IPS-18a (cell line): ENCODE measurements around the gene HNRNPAB.
"Not testable (repeated sequence)": the region's sequence is repeated elsewhere in the genome, so short reads cannot be mapped to it uniquely, and the experiment has no call there.

Experiments used
- H3K27ac ChIP-seq: one replicate; pipeline ENCODE4 v1.5.1; 2013; ENCODE audit warnings: low read length
- H3K27me3 ChIP-seq: one replicate; pipeline ENCODE4 v1.6.1; 2013; ENCODE audit warnings: mild to moderate bottlenecking, low read length; ENCODE audit not compliant: control insufficient read depth, insufficient read depth
- H3K36me3 ChIP-seq: one replicate; pipeline ENCODE4 v1.6.1; 2013; ENCODE audit warnings: low read depth, low read length; ENCODE audit not compliant: control insufficient read depth
- H3K4me1 ChIP-seq: one replicate; pipeline ENCODE4 v1.6.1; 2013; ENCODE audit warnings: low read depth, low read length; ENCODE audit not compliant: control insufficient read depth
- H3K4me3 ChIP-seq: one replicate; pipeline ENCODE4 v1.5.1; 2013; ENCODE audit warnings: low read length
- H3K9ac ChIP-seq: one replicate; pipeline ENCODE4 v1.6.1; 2013; ENCODE audit warnings: mild to moderate bottlenecking, low read length, moderate library complexity
- H3K9me3 ChIP-seq: one replicate; pipeline ENCODE4 v1.6.1; 2013; ENCODE audit warnings: low read depth, low read length; ENCODE audit not compliant: control insufficient read depth

Gene HNRNPAB

DNA sequence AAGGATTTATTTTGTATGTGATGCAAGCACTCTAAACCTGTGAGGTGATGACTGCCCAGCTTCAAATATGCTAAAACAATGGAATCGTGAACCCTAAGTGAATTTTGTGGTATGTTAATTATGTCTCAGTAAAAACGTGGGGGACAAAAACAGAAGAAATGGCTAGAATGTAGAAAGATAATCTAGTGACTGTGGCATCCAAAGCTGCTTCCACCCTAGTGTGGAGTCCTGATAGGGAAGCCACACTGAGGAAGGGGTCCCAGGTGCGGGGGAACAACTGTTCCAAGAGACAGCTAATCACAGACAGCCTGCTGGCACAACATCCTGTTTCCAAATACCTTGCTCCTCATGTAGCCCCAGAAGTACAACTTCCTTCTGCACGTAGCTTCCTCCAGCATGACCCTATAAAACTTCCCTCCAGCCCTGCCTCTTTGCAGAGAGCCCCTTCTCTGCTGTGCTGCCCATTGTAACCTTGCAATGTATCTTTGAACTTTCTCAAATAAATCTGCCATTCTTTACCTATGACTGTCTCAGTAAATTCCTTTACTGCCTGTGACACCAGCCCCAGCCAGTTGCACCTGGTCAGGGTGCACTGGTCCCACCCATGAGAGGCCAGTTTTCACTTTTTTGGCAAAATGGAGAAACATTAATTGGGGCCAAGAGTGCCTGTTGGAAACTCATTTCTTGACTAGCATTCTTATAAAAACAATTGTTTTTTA is 22.0 kb upstream of the HNRNPAB start:
- Histone ChIP-seq H3K4me3 (no peak overlapping the region), H3K36me3 (no peaks in the 10 kb centered on the region), H3K9me3 (no peaks in the 10 kb centered on the region), H3K4me1 (peaks cover 22% of the 10 kb centered on the region), H3K27ac (no peak overlapping the region), H3K9ac (no peak overlapping the region), H3K27me3 (no peaks in the 10 kb centered on the region)

DNA sequence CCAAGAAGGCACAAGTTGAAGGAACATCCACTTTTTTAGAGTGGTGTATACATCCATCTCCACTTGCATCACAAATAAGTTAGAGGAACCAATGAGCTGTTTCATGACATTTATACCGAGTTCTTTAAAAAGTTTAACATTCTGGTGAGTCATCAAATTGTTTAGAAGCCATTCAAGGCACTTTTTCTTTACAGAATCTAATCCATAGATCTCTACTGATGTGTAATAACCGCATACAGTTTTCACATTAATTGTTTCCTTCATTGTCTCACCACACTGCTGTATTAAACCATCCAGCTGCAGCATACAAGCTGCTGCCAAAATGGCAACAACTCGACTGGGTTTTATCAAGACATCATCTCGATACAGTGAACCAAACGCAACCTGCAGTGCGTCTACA is 17.9 kb upstream of the HNRNPAB start:
- H3K27me3 ChIP-seq = no peaks in the 10 kb centered on the region
- no peak overlapping the region for H3K27ac ChIP-seq
- no peaks in the 10 kb centered on the region for H3K36me3 ChIP-seq
- H3K4me1 ChIP-seq = peaks cover 5% of the 10 kb centered on the region
- H3K4me3 ChIP-seq = no peak overlapping the region
- no peak overlapping the region for H3K9ac ChIP-seq
- H3K9me3 ChIP-seq = no peaks in the 10 kb centered on the region

DNA sequence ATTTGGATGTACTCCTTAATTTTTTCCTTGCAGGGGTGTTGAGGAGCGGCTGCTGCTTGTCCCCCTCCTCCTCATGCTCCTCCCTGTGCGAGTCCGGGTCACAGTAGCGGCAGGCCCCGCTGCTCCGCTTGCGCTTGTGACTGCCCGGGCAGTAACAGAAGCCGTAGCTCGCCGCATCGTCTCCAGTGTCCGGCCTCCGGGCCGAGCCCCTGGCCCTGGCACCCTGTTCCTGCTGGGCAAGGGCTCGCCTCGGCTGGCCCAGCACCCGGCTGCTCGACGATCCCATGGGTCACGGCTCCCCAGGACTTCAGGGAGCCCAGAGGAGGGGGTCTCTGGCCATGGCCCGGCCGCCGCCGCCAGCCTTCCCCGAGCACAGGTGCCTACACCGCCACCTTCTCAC is 17.3 kb upstream of the HNRNPAB start, which contains the start of gene GMCL2:
TSS of gene GMCL2 (minus strand) at position 358 of the 400 bp plus-strand sequence. CDS start at position 286, 72 bp downstream.
- no peaks in the 10 kb centered on the region for H3K9me3 ChIP-seq
- peaks cover 5% of the 10 kb centered on the region for H3K4me1 ChIP-seq
- no peak within 1 kb of the TSS for H3K4me3 ChIP-seq
- H3K27me3 ChIP-seq = no peaks in the 10 kb centered on the region
- H3K36me3 ChIP-seq = no peaks in the 10 kb centered on the region
- no peak within 1 kb of the TSS for H3K27ac ChIP-seq
- H3K9ac ChIP-seq = no peak within 1 kb of the TSS

DNA sequence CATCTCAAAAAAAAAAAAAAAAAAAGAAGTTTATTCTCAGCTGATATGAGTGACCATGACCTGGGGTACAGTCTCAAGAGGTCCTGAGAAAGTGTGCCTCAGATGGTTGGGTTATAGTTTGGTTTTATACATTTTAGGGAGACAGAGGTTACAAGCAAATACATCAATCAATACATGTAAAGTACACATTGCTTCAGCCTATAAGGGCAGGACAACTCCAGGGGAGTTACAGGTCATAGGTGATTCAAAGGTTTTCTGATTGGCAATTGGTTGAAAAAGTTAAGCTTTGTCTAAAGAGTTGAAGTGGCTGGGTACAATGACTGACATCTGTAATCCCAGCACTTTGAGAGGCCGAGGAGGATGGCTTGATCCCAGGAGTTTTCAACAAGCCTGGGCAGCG is 14.9 kb upstream of the HNRNPAB start:
- no peaks in the 10 kb centered on the region for H3K9me3 ChIP-seq

DNA sequence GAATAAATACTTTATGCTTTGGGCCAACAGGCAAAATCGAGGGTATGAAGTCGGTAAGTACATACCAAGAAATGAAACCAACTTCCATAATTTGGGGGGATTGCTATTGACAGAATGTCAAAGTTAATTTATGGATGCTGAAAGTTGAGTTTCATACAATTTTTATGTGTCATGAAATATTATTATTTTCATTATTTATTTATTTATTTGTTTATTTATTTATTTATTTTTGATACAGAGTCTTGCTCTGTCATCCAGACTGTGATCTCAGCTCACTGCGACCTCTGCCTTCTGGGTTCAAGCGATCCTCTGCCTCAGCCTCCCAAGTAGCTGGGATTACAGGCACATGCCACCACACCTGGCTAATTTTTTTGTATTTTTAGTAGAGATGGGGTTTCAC is 12.7 kb upstream of the HNRNPAB start:
- H3K4me1 ChIP-seq = peaks cover 10% of the 10 kb centered on the region
- H3K27me3 ChIP-seq = no peaks in the 10 kb centered on the region
- H3K9ac ChIP-seq = no peak overlapping the region
- H3K4me3 ChIP-seq = no peak overlapping the region
- no peak overlapping the region for H3K27ac ChIP-seq
- no peaks in the 10 kb centered on the region for H3K36me3 ChIP-seq
- H3K9me3 ChIP-seq = no peaks in the 10 kb centered on the region

More for the DNA sequence above, 14.9 kb upstream of the HNRNPAB start:
- no peak overlapping the region for H3K27ac ChIP-seq
- H3K4me1 ChIP-seq = peaks cover 3% of the 10 kb centered on the region
- H3K9ac ChIP-seq = no peak overlapping the region
- H3K27me3 ChIP-seq = no peaks in the 10 kb centered on the region
- H3K4me3 ChIP-seq = no peak overlapping the region
- no peaks in the 10 kb centered on the region for H3K36me3 ChIP-seq

DNA sequence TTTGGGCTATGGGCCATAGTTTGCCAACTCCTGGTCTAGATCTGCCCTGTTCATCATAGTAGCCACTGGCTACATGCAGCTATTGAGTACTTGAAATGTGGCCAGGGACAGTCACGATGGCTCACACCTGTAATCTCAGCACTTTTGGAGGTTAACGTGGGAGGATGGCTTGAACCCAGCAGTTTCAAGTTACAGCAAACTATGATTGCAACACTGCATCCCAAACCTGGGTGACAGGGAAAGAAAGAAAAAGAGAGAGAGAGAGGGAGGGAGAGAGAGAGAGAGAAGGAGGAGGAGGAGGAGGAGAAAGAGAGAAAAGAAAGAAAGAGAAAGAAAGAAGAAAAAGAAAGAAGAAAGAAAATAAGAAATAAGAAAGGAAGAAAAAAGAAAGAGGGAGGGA is 12.1 kb upstream of the HNRNPAB start:
- H3K27ac ChIP-seq = no peak overlapping the region

DNA sequence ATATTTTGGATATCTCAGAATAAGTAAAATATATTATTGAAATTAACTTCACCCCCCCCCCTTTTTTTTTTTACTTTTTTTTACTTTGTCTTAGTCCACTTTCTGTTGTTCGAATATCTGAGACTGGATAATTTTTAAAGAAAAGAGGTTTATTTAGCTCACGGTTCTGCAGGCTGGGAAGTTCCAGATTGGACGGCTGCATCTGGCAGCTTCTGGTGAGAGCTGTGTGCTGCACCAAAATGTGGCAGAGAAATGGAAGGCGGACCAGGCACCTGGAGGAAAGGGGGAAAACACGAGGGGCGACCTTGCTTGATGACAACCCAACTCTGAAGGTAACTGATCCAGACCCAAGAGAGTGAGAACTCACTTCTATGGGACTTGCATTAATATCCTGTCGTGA is 11.5 kb upstream of the HNRNPAB start:
- Histone ChIP-seq H3K27me3 (no peaks in the 10 kb centered on the region), H3K9me3 (no peaks in the 10 kb centered on the region), H3K4me1 (peaks cover 10% of the 10 kb centered on the region), H3K36me3 (no peaks in the 10 kb centered on the region), H3K4me3 (no peak overlapping the region), H3K27ac (no peak overlapping the region), H3K9ac (no peak overlapping the region)

More for the DNA sequence above, 12.1 kb upstream of the HNRNPAB start:
- peaks cover 10% of the 10 kb centered on the region for H3K4me1 ChIP-seq
- H3K36me3 ChIP-seq = no peaks in the 10 kb centered on the region
- H3K27me3 ChIP-seq = no peaks in the 10 kb centered on the region
- H3K9me3 ChIP-seq = no peaks in the 10 kb centered on the region
- no peak overlapping the region for H3K4me3 ChIP-seq
- H3K9ac ChIP-seq = no peak overlapping the region

DNA sequence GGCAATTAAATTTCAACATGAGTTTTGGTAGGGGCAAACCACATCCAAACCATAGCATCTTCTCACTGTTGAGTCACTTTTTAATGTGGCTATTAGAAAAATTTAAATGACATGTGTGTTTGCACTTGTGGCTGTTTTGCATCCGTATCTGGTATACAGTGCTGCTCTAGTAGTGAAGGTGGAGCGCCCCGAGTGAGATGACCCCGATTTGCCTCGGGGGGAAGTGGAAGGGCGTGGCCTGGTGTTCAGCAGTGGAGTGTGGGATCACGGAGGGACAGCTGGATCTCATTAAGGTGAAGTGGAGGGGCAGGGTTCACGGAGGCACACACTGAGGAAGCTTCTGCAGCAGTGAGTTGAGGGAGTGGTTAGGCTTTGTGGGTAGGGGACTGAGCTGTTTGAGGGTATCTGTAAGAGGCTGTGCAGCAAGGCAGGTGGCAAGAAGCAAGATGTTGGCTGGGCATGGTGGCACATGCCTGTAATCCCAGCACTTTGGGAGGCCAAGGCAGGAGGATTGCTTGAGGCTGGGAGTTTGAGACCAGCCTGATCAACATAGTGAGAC is 11.0 kb upstream of the HNRNPAB start:
- peaks cover 10% of the 10 kb centered on the region for H3K4me1 ChIP-seq
- H3K9ac ChIP-seq = no peak overlapping the region
- no peaks in the 10 kb centered on the region for H3K36me3 ChIP-seq
- no peak overlapping the region for H3K27ac ChIP-seq
- no peaks in the 10 kb centered on the region for H3K27me3 ChIP-seq
- no peak overlapping the region for H3K4me3 ChIP-seq
- no peaks in the 10 kb centered on the region for H3K9me3 ChIP-seq

DNA sequence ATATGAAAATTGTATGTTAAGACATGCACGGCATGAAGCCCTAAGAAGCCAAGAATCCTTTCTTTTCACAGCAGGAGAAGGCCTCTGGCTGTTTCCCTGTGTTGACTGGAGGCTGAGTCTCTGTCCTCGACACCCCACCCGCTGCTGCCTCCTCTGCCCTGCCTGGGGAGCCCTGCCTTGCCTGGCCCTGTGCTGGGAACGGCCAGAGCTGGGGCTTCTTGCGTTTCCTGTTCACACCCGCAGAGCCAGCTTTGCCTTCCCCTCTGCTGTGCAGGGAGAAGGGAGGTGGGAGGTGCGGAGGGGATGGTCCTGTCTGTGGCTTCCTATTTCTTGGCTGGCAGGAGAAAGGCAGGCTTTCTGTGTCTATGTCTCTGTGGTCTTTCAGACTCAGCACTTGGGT is 10.3 kb upstream of the HNRNPAB start:
- Histone ChIP-seq H3K27me3 (no peaks in the 10 kb centered on the region), H3K9me3 (no peaks in the 10 kb centered on the region), H3K27ac (no peak overlapping the region), H3K4me3 (no peak overlapping the region), H3K9ac (no peak overlapping the region), H3K4me1 (peaks cover 10% of the 10 kb centered on the region), H3K36me3 (no peaks in the 10 kb centered on the region)

DNA sequence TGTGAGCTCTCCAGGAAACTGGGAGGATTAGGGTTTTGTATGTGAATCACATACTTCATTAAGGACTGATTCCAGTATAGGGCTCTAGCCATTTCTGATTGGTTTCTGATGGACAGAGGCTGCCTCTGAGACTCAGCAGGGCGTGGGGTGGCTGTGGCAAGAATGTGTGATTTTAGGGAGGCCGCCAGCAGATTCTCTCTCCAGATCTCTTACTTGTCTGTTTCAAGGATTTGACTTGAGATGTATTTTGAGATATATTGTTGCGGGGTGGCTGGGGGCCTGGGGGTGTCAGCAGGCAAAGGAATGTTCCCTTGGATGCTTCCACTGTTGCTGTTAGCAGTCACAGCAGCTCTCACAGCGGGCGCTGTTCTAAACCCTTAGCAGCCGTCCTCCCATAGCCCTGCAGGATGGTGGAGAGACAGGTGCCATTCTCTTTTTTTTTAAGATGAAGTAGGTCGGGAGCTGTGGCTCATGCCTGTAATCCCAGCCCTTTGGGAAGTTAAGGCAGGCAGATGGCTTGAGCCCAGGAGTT is 8.0 kb upstream of the HNRNPAB start:
- Histone ChIP-seq H3K4me1 (peaks cover 10% of the 10 kb centered on the region), H3K4me3 (no peak overlapping the region), H3K27me3 (no peaks in the 10 kb centered on the region), H3K27ac (no peak overlapping the region), H3K9me3 (no peaks in the 10 kb centered on the region), H3K9ac (no peak overlapping the region), H3K36me3 (no peaks in the 10 kb centered on the region)

DNA sequence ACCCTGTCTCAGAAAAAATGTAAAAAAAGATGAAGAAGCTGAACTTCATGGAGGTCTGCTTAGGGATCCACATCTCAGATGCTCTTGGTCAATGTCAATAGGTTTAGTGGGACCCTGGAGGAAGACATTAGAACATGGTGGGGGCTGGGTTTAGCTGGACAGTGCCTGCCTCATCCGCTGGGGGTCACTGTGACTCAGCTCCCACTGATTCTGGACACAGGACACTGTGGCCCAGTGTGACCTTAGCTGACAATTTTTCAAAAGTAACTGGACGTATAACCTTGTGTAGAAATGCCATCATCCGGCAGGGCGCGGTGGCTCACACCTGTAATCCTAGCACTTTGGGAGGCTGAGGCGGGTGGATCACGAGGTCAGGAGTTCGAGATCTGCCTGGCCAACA is 7.3 kb upstream of the HNRNPAB start:
- H3K4me1 ChIP-seq = peaks cover 10% of the 10 kb centered on the region
- no peak overlapping the region for H3K9ac ChIP-seq
- no peak overlapping the region for H3K4me3 ChIP-seq
- no peaks in the 10 kb centered on the region for H3K36me3 ChIP-seq
- H3K27ac ChIP-seq = no peak overlapping the region
- no peaks in the 10 kb centered on the region for H3K9me3 ChIP-seq
- no peaks in the 10 kb centered on the region for H3K27me3 ChIP-seq

DNA sequence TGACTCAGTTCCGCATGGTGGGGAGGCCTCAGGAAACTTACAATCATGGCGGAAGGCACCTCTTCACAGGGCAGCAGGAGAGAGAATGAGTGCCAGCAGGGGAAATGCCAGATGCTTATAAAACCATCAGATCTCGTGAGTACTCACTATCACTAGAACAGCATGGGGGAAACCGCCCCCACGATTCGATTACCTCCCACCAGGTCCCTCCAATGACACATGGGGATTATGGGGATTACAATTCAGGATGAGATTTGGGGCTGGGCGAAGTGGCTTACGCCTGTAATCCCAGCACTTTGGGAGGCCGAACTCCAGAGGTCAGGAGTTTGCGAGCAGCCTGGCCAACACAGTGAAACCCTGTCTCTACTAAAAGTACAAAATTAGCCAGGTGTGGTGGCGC is 6.2 kb upstream of the HNRNPAB start:
- not testable (repeated sequence) for H3K9ac ChIP-seq, H3K27me3 ChIP-seq, H3K4me3 ChIP-seq, H3K36me3 ChIP-seq, H3K9me3 ChIP-seq, H3K27ac ChIP-seq, H3K4me1 ChIP-seq
